ENCODE measurements around the gene PTCD1.

PTCD1 gene

GRCh38 chr7:99429756-99430155 is 8.8 kb downstream of the PTCD1 start:
- H3K27ac ChIP-seq, result no peak overlapping the region
- no peak for DNase-seq
- in situ Hi-C loops (cut with HindIII; ENCODE audit: low pct_ligation_motif_present, low sequenced_read_pairs), result no loop called here
- no peak for TF ChIP-seq CTCF (IDR thresholded peaks at IDR 0.05; ENCODE audit: low read depth, low read length, missing control alignments)
- no peaks in the 10 kb centered on the region for H3K27me3 ChIP-seq (replicated peaks)
- H3K4me3 ChIP-seq (ENCODE audit: low read depth, low read length), result no peak overlapping the region
- H3K36me3 ChIP-seq (replicated peaks), result peaks cover 56% of the 10 kb centered on the region

- peaks cover 58% of the 10 kb centered on the region for H3K36me3 ChIP-seq (replicated peaks)
- no peaks in the 10 kb centered on the region for H3K27me3 ChIP-seq (replicated peaks)
- no peak overlapping the region for H3K4me3 ChIP-seq (ENCODE audit: low read depth, low read length)
- no peak for TF ChIP-seq CTCF (IDR thresholded peaks at IDR 0.05; ENCODE audit: low read depth, low read length, missing control alignments)
- no peak for DNase-seq
- H3K27ac ChIP-seq, result no peak overlapping the region
- in situ Hi-C loops (cut with HindIII; ENCODE audit: low pct_ligation_motif_present, low sequenced_read_pairs), result no loop called here
Observed at GRCh38 chr7:99428972-99429566, 9.5 kb downstream of the PTCD1 start.

- no peak overlapping the region for H3K4me3 ChIP-seq (ENCODE audit: low read depth, low read length)
- H3K36me3 ChIP-seq (replicated peaks), result peaks cover 56% of the 10 kb centered on the region
- in situ Hi-C loops (cut with HindIII; ENCODE audit: low pct_ligation_motif_present, low sequenced_read_pairs), result no loop called here
- H3K27ac ChIP-seq, result no peak overlapping the region
- DNase-seq, result no peak
- no peaks in the 10 kb centered on the region for H3K27me3 ChIP-seq (replicated peaks)
- no peak for TF ChIP-seq CTCF (IDR thresholded peaks at IDR 0.05; ENCODE audit: low read depth, low read length, missing control alignments)
Observed at GRCh38 chr7:99424932-99425730, 13.5 kb downstream of the PTCD1 start.

- no peak for DNase-seq
- Histone ChIP-seq H3K27ac (no peak overlapping the region), H3K36me3 (replicated peaks) (peaks cover 66% of the 10 kb centered on the region), H3K27me3 (replicated peaks) (no peaks in the 10 kb centered on the region), H3K4me3 (ENCODE audit: low read depth, low read length) (no peak overlapping the region)
- no peak for TF ChIP-seq CTCF (IDR thresholded peaks at IDR 0.05; ENCODE audit: low read depth, low read length, missing control alignments)
- in situ Hi-C loops (cut with HindIII; ENCODE audit: low pct_ligation_motif_present, low sequenced_read_pairs), result no loop called here
Observed at GRCh38 chr7:99422625-99423024, 16.0 kb downstream of the PTCD1 start.

GRCh38 chr7:99422186-99422585 is 16.4 kb downstream of the PTCD1 start:
- DNase-seq, result no peak
- Histone ChIP-seq H3K27ac (no peak overlapping the region), H3K4me3 (ENCODE audit: low read depth, low read length) (no peak overlapping the region), H3K36me3 (replicated peaks) (peaks cover 70% of the 10 kb centered on the region), H3K27me3 (replicated peaks) (no peaks in the 10 kb centered on the region)
- no peak for TF ChIP-seq CTCF (IDR thresholded peaks at IDR 0.05; ENCODE audit: low read depth, low read length, missing control alignments)
- in situ Hi-C loops (cut with HindIII; ENCODE audit: low pct_ligation_motif_present, low sequenced_read_pairs), result no loop called here
